T-helper 2 cell treated with Interferon-gamma antibody and Interleukin-4, amounts not matched to agents 5 μg/mL and 100 μg/mL, for 36 hours (primary cell): ENCODE measurements around the gene THSD4.

ENCODE experiments used
- DNase-seq: peaks from one replicate; pipeline ENCODE4 v3.0.0; 2021; ENCODE audit warnings: low spot score
- H3K27ac Mint-ChIP-seq: one replicate; pipeline ENCODE4 v1.8.0; 2021; ENCODE audit warnings: mild to moderate bottlenecking, mixed read lengths
- H3K27me3 Mint-ChIP-seq: one replicate; pipeline ENCODE4 v1.8.0; 2021; ENCODE audit warnings: low read depth, mixed read lengths
- H3K36me3 Mint-ChIP-seq: one replicate; pipeline ENCODE4 v1.8.0; 2021; ENCODE audit warnings: low read depth, mixed read lengths
- H3K4me1 Mint-ChIP-seq: one replicate; pipeline ENCODE4 v1.8.0; 2021; ENCODE audit warnings: low read depth, mixed read lengths
- H3K4me3 Mint-ChIP-seq: one replicate; pipeline ENCODE4 v1.8.0; 2022; ENCODE audit warnings: mild to moderate bottlenecking, moderate library complexity, mixed read lengths
- H3K9me3 Mint-ChIP-seq: one replicate; pipeline ENCODE4 v1.8.0; 2021; ENCODE audit warnings: mixed read lengths

THSD4 gene

DNA sequence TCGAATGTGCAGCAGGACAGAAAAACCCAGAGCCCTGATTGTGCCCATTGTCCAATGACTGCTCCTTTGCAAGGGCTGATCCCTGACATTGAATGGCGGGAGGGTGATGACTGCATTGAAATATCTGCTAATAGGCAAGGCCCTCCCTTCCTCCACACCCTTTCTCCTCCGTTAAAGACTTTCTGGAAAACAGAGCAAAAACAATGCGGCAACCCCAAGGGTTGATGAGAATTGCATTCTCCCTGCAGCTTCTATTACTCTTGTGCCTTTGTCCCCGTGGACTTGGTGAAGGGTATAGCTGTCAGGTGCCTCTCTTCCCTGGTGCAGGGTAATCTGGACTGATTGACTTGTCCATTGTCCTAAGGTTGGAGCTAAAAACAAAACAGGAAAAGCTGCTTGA lies 71.8 kb downstream of the THSD4 start:
- H3K36me3 Mint-ChIP-seq, result no peaks in the 10 kb centered on the region

GRCh38 chr15:71187526-71187925 lies 72.3 kb downstream of the THSD4 start:
- no peak for DNase-seq
- peaks cover 2% of the 10 kb centered on the region for H3K27me3 Mint-ChIP-seq

More for the DNA sequence above, 71.8 kb downstream of the THSD4 start:
- no peak overlapping the region for H3K4me3 Mint-ChIP-seq
- H3K4me1 Mint-ChIP-seq, result no peaks in the 10 kb centered on the region
- H3K9me3 Mint-ChIP-seq, result no peaks in the 10 kb centered on the region
- no peak overlapping the region for H3K27ac Mint-ChIP-seq
- peaks cover 2% of the 10 kb centered on the region for H3K27me3 Mint-ChIP-seq
- DNase-seq, result no peak

GRCh38 chr15:71189718-71190117 lies 74.4 kb downstream of the THSD4 start:
- Mint-ChIP-seq H3K4me3 (no peak overlapping the region), H3K9me3 (no peaks in the 10 kb centered on the region), H3K27me3 (peaks cover 2% of the 10 kb centered on the region), H3K27ac (no peak overlapping the region), H3K36me3 (no peaks in the 10 kb centered on the region), H3K4me1 (no peaks in the 10 kb centered on the region)
- no peak for DNase-seq

More at GRCh38 chr15:71187526-71187925, 72.3 kb downstream of the THSD4 start:
- Mint-ChIP-seq H3K27ac (no peak overlapping the region), H3K4me3 (no peak overlapping the region), H3K9me3 (no peaks in the 10 kb centered on the region), H3K36me3 (no peaks in the 10 kb centered on the region), H3K4me1 (no peaks in the 10 kb centered on the region)

DNA sequence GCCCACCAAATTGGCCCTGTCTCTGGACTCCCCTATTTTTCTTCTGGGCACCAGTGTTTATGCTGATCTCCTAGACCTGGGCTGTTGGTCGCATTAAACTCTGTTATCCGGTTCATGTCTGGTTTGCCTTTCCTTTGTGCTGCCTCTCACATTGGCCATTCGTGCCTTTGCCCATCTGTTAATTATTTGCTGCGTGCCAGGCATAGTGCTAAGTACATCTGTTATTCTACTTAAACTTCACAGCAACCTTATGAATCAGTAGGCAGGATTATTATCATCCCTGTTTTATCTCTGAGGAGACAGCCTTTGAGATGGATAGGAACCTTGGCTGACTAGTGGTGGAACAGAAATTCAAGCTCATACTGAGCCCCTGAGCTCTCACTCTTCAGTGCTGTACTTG lies 76.0 kb downstream of the THSD4 start:
- H3K36me3 Mint-ChIP-seq, result no peaks in the 10 kb centered on the region
- no peaks in the 10 kb centered on the region for H3K9me3 Mint-ChIP-seq
- H3K4me1 Mint-ChIP-seq, result no peaks in the 10 kb centered on the region
- no peak for DNase-seq
- no peak overlapping the region for H3K4me3 Mint-ChIP-seq
- H3K27me3 Mint-ChIP-seq, result no peaks in the 10 kb centered on the region
- no peak overlapping the region for H3K27ac Mint-ChIP-seq

DNA sequence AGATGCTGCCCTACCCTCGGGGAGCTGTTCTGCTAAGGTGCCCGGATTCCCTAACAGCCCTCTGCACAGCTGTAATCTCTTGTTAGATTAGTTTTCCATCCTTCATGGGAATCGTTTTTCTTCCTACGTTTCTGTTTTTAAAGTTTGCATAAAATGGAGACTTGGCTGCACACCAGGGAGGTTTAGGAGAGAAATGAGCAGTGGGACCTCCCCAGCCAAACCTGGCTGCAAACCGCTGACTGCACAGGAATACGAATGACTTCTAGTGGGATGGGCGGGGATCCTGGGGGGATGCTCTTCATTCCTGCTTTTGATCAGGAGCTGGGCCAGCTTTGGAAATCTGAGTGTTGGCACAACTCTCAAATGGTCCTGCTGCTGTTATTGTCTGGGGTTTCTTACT lies 77.5 kb downstream of the THSD4 start:
- Mint-ChIP-seq H3K27me3 (no peaks in the 10 kb centered on the region), H3K4me1 (no peaks in the 10 kb centered on the region), H3K36me3 (no peaks in the 10 kb centered on the region), H3K27ac (no peak overlapping the region), H3K9me3 (no peaks in the 10 kb centered on the region), H3K4me3 (no peak overlapping the region)
- DNase-seq, result no peak

DNA sequence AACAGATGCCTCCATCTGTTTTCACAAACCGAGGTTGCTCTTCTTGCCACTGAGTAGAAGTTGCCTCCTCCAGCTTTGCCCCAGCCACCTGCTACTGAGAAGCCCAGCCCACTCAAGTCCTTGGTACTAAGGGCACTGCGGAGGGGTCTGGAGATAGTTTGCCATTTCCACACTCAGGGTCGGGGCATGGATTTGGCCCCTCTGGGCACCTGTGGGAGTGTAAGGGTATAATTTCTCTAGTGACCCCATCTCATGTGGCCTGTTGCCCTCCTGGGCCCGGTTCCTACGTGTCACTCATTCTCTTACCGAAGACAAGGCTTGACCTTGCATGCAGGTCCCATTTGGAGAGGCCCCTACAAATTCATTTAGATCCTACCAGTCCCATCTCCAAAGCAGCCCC lies 79.0 kb downstream of the THSD4 start:
- Mint-ChIP-seq H3K27ac (no peak overlapping the region), H3K36me3 (no peaks in the 10 kb centered on the region), H3K27me3 (no peaks in the 10 kb centered on the region), H3K4me1 (no peaks in the 10 kb centered on the region), H3K9me3 (no peaks in the 10 kb centered on the region), H3K4me3 (no peak overlapping the region)
- DNase-seq, result no peak

DNA sequence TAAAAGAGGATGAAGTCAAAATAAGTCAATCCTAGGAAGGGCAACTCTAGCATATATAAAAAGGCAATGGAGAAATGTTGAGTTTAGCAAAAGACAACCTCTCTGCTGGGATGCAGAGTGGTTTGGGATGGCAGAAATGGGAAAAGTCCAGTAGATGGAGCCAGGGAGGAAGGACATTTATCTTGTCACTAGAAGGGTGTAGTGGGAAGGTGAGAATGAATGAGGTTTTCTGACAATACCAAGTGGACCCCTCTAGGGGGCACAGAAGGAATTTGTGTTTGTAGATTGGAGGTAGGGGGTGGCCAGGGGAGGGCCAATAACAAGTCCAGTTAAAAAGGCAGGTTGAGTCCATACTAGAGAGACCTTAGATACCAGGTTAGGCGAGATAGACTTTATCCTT lies 80.0 kb downstream of the THSD4 start:
- Mint-ChIP-seq H3K27ac (no peak overlapping the region), H3K4me1 (no peaks in the 10 kb centered on the region), H3K9me3 (no peaks in the 10 kb centered on the region), H3K27me3 (no peaks in the 10 kb centered on the region), H3K4me3 (no peak overlapping the region), H3K36me3 (no peaks in the 10 kb centered on the region)
- DNase-seq, result no peak

DNA sequence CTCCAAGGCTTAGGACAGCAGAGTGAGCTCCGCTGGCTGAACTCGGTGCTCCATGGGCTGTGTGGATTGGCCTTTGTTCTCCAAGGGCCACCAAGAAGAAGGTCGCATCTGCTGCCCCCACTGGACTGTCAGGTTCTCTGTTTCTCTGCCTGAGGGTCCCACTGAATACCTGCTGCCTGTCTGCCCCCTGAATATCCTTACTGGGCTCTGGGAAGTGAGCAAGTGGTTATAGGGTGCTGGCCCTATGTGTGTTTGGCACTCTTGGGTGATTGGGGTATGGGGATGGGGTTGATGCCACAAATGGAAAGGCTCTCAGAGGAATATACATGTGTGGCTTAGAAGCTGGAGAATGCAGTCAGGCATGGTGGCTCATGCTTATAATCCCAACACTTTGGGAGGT lies 82.3 kb downstream of the THSD4 start:
- no peak overlapping the region for H3K4me3 Mint-ChIP-seq
- no peaks in the 10 kb centered on the region for H3K27me3 Mint-ChIP-seq
- H3K9me3 Mint-ChIP-seq, result no peaks in the 10 kb centered on the region
- H3K36me3 Mint-ChIP-seq, result no peaks in the 10 kb centered on the region
- no peak overlapping the region for H3K27ac Mint-ChIP-seq
- H3K4me1 Mint-ChIP-seq, result no peaks in the 10 kb centered on the region
- no peak for DNase-seq

DNA sequence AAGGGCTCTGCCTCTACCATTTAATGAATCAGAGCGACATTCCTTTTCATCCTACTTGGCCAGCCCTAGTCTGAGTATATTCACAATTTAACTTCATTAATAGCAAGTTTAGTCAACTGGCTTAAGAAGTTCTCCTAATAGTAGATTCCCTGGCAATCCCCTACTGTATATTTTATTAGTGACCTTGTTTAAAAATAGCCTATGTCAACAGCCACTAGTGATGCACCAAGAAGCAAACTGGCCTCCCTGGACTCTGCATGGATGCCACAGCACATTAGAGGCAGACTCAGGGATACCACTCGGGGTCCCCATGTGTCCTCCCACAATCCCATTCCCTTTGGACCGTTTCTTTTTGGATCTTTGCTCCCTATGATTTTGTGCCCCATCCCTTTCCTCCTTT lies 83.6 kb downstream of the THSD4 start:
- Mint-ChIP-seq H3K27ac (no peak overlapping the region), H3K4me1 (no peaks in the 10 kb centered on the region), H3K4me3 (no peak overlapping the region), H3K9me3 (no peaks in the 10 kb centered on the region), H3K27me3 (no peaks in the 10 kb centered on the region), H3K36me3 (no peaks in the 10 kb centered on the region)
- DNase-seq, result no peak

- no peak for DNase-seq
- no peaks in the 10 kb centered on the region for H3K27me3 Mint-ChIP-seq
- no peaks in the 10 kb centered on the region for H3K9me3 Mint-ChIP-seq
- no peak overlapping the region for H3K27ac Mint-ChIP-seq
- H3K4me3 Mint-ChIP-seq, result no peak overlapping the region
- no peaks in the 10 kb centered on the region for H3K4me1 Mint-ChIP-seq
- no peaks in the 10 kb centered on the region for H3K36me3 Mint-ChIP-seq
These were observed 84.4 kb downstream of the THSD4 start for GRCh38 chr15:71199384-71200351.

DNA sequence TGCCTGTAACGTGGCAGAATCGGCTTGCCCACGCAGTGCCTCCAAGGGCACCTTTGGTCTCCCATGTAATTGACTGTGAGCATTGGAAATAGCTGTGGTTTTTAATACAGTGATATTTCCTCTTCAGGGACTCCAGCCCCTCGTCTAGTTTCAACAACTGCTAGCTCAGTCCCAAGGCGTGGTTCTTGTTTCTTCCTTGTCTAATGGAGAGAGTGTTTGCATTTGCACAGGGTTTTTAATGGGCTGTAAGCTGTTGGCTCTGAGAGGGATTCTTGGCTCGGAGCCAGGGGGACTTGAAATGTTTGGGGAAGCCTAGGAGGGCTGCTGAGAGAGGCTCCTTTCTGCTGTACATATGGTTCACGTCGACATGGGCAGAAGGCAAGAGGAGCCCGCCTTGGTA lies 86.2 kb downstream of the THSD4 start:
- Mint-ChIP-seq H3K4me1 (no peaks in the 10 kb centered on the region), H3K4me3 (no peak overlapping the region), H3K27ac (no peak overlapping the region), H3K9me3 (no peaks in the 10 kb centered on the region), H3K36me3 (no peaks in the 10 kb centered on the region), H3K27me3 (no peaks in the 10 kb centered on the region)
- DNase-seq, result no peak

DNA sequence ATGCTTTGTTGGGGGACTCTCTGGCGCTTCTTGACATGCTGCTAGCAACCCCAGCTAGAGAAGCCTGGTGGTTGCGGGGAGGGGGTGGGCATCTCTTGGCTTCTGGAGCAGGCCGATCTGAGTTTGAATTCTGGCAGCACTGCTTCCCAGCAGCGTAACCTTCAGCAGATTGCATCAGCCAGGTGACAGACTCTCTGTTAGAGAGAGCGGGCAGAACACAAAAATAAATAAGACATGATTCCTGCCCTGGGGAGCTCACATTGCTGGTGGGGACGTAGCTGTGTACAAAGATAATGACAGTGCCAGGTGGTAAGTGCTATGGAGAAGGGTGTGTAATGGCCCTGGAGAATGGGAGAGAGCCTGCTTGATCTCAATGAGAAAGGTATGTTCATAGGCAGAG lies 87.4 kb downstream of the THSD4 start:
- DNase-seq, result no peak
- no peaks in the 10 kb centered on the region for H3K36me3 Mint-ChIP-seq
- no peaks in the 10 kb centered on the region for H3K4me1 Mint-ChIP-seq
- H3K27me3 Mint-ChIP-seq, result no peaks in the 10 kb centered on the region
- no peak overlapping the region for H3K4me3 Mint-ChIP-seq
- no peaks in the 10 kb centered on the region for H3K9me3 Mint-ChIP-seq
- H3K27ac Mint-ChIP-seq, result no peak overlapping the region

DNA sequence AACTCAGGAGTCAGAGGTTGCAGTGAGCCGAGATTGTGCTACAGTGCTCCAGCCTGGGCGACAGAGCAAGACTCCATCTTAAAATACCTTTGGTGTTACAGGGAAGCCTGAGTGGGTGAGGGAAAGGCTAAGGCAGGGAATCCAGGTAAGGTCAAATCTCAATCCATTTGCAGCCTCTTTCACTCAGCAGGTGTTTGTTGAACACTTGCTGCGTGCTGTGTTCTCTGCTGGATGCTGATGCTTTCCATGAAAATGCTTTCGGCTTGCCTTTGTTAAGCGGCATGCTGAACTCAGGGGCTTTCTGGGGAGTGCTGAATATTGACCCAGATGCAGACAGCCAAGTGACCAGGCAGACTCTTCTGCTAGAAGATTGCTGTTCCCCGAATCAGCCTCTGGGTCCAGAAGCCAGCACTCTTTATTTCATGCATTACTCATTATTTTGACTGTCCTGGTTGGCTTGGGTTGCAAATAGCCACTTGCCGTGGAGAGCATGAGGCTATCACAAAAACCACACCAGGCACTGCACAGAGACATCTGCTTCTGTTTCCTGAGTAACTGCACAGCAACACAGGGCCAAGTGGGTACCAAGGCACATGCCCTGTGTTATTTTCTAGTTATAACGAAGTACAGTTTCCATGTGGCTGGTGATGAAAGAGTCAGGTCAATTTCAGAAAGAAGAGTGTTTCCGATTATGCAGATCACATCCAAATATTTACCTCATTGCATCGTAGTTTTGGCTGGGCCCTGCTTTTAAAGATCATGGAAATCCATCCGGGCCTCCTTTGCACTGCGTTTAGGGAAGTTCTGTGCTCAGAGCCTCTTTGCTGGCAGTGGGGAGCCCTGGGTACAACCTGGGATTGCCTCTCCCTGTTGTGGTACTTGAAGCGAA lies 88.6 kb downstream of the THSD4 start:
- H3K27ac Mint-ChIP-seq, result no peak overlapping the region
- H3K9me3 Mint-ChIP-seq, result no peaks in the 10 kb centered on the region
- DNase-seq, result no peak
- no peak overlapping the region for H3K4me3 Mint-ChIP-seq
- H3K4me1 Mint-ChIP-seq, result no peaks in the 10 kb centered on the region
- no peaks in the 10 kb centered on the region for H3K27me3 Mint-ChIP-seq
- no peaks in the 10 kb centered on the region for H3K36me3 Mint-ChIP-seq

GRCh38 chr15:71207141-71207540 lies 91.9 kb downstream of the THSD4 start:
- Mint-ChIP-seq H3K27me3 (no peaks in the 10 kb centered on the region), H3K4me1 (no peaks in the 10 kb centered on the region), H3K27ac (no peak overlapping the region)

More at GRCh38 chr15:71207141-71207540, 91.9 kb downstream of the THSD4 start:
- no peak overlapping the region for H3K4me3 Mint-ChIP-seq
- DNase-seq, result no peak
- H3K9me3 Mint-ChIP-seq, result no peaks in the 10 kb centered on the region
- no peaks in the 10 kb centered on the region for H3K36me3 Mint-ChIP-seq
